ENCODE data around the gene COPG2. TPM values are rescaled to one million over a fixed set of nuclear protein-coding genes. Genes with fewer than 3 reads are reported as not detected.
A peak's percentile ranks its signal among the peaks of the same experiment; 100 is the strongest.

Gene COPG2
- polyA plus RNA-seq, 1 donor from 2014 or later, result 37.9 TPM

GRCh38 chr7:130559184-130559583, 109.4 kb downstream of the COPG2 start:
- no peaks in the 10 kb centered on the region for H3K79me2 ChIP-seq (replicated peaks; ENCODE audit: insufficient read depth, low read length)
- no peaks in the 10 kb centered on the region for H4K20me1 ChIP-seq (ENCODE audit: insufficient read depth)
- peak; percentile 18 for TF ChIP-seq POLR2AphosphoS5 (IDR thresholded peaks at IDR 0.05)
- TF ChIP-seq TAF1 (IDR thresholded peaks at IDR 0.05; ENCODE audit: low read depth), result no peak
- H3F3A ChIP-seq (ENCODE audit: insufficient read depth, low read length, poor library complexity, severe bottlenecking), result no peaks in the 10 kb centered on the region
- H3K4me3 ChIP-seq (ENCODE audit: low read length), result no peak overlapping the region
- H3K4me2 ChIP-seq (ENCODE audit: low read length), result no peak overlapping the region
- H3K9me2 ChIP-seq (ENCODE audit: insufficient read depth, low read length), result no peaks in the 10 kb centered on the region
- no peak overlapping the region for H3K9ac ChIP-seq (ENCODE audit: low read length)
- H2AFZ ChIP-seq (ENCODE audit: low read depth, low read length), result no peak overlapping the region
- H3K9me3 ChIP-seq (ENCODE audit: low read length), result no peaks in the 10 kb centered on the region
- no peak overlapping the region for H3K27ac ChIP-seq (ENCODE audit: low read length)
- no peaks in the 10 kb centered on the region for H3K27me3 ChIP-seq (ENCODE audit: insufficient read depth, low read depth, low read length)
- H3K36me3 ChIP-seq (ENCODE audit: insufficient read depth, low read length), result peaks cover 8% of the 10 kb centered on the region

GRCh38 chr7:130554481-130554880, 114.1 kb downstream of the COPG2 start:
- Histone ChIP-seq H3K27me3 (ENCODE audit: insufficient read depth, low read depth, low read length) (no peaks in the 10 kb centered on the region), H3K27ac (ENCODE audit: low read length) (no peak overlapping the region), H3K9me2 (ENCODE audit: insufficient read depth, low read length) (no peaks in the 10 kb centered on the region), H3F3A (ENCODE audit: insufficient read depth, low read length, poor library complexity, severe bottlenecking) (no peaks in the 10 kb centered on the region), H3K4me2 (ENCODE audit: low read length) (no peak overlapping the region), H2AFZ (ENCODE audit: low read depth, low read length) (no peak overlapping the region), H3K9ac (ENCODE audit: low read length) (no peak overlapping the region), H3K9me3 (ENCODE audit: low read length) (no peaks in the 10 kb centered on the region), H3K79me2 (replicated peaks; ENCODE audit: insufficient read depth, low read length) (no peaks in the 10 kb centered on the region), H4K20me1 (ENCODE audit: insufficient read depth) (no peaks in the 10 kb centered on the region), H3K36me3 (ENCODE audit: insufficient read depth, low read length) (peaks cover 8% of the 10 kb centered on the region), H3K4me3 (ENCODE audit: low read length) (no peak overlapping the region)
- TF ChIP-seq, protein P1, sequence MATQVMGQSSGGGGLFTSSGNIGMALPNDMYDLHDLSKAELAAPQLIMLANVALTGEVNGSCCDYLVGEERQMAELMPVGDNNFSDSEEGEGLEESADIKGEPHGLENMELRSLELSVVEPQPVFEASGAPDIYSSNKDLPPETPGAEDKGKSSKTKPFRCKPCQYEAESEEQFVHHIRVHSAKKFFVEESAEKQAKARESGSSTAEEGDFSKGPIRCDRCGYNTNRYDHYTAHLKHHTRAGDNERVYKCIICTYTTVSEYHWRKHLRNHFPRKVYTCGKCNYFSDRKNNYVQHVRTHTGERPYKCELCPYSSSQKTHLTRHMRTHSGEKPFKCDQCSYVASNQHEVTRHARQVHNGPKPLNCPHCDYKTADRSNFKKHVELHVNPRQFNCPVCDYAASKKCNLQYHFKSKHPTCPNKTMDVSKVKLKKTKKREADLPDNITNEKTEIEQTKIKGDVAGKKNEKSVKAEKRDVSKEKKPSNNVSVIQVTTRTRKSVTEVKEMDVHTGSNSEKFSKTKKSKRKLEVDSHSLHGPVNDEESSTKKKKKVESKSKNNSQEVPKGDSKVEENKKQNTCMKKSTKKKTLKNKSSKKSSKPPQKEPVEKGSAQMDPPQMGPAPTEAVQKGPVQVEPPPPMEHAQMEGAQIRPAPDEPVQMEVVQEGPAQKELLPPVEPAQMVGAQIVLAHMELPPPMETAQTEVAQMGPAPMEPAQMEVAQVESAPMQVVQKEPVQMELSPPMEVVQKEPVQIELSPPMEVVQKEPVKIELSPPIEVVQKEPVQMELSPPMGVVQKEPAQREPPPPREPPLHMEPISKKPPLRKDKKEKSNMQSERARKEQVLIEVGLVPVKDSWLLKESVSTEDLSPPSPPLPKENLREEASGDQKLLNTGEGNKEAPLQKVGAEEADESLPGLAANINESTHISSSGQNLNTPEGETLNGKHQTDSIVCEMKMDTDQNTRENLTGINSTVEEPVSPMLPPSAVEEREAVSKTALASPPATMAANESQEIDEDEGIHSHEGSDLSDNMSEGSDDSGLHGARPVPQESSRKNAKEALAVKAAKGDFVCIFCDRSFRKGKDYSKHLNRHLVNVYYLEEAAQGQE (IDR thresholded peaks at IDR 0.05; ENCODE audit: borderline replicate concordance), result no peak
- peak; percentile 4 for TF ChIP-seq POLR2AphosphoS5 (IDR thresholded peaks at IDR 0.05)

DNA sequence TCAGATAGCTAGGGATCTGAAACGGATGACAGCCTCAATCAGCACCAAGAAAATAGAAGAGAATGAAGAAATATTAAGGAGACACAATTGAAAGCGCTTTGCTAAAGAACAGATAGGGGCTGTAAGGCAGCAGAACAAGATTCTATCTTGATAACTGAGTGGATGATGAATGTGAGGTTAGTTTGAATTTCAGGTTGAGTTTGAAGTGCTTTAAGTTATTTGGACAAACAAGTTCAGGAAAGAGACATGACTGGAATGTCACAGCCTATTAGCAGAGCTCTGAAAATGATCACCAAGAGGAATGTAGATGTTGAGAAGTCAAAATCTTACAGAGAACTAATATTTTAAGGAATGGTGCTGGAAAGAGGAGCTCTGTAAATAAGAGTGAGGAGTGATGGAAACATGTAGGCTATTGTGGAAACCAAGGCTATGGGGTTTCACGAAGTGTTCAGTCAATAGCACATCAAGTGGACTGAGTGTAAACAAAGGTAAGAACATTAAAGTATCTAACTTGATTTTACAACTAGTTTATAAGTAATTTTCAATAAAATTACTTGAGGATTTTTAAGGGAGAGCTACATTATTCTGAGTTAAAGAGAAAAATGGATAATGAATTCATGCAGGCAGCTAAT, 115.0 kb downstream of the COPG2 start:
- Histone ChIP-seq H3K27ac (ENCODE audit: low read length) (no peak overlapping the region), H3K9me3 (ENCODE audit: low read length) (no peaks in the 10 kb centered on the region), H4K20me1 (ENCODE audit: insufficient read depth) (no peaks in the 10 kb centered on the region), H3K9ac (ENCODE audit: low read length) (no peak overlapping the region), H3K36me3 (ENCODE audit: insufficient read depth, low read length) (peaks cover 8% of the 10 kb centered on the region), H3K9me2 (ENCODE audit: insufficient read depth, low read length) (no peaks in the 10 kb centered on the region), H3K4me3 (ENCODE audit: low read length) (no peak overlapping the region), H3K4me2 (ENCODE audit: low read length) (no peak overlapping the region), H3K27me3 (ENCODE audit: insufficient read depth, low read depth, low read length) (no peaks in the 10 kb centered on the region), H3K79me2 (replicated peaks; ENCODE audit: insufficient read depth, low read length) (no peaks in the 10 kb centered on the region), H3F3A (ENCODE audit: insufficient read depth, low read length, poor library complexity, severe bottlenecking) (no peaks in the 10 kb centered on the region), H2AFZ (ENCODE audit: low read depth, low read length) (no peak overlapping the region)
- TF ChIP-seq, protein P1 (IDR thresholded peaks at IDR 0.05; ENCODE audit: borderline replicate concordance), result no peak
- no peak for TF ChIP-seq CTCF (IDR thresholded peaks at IDR 0.05; ENCODE audit: poor library complexity, severe bottlenecking)
- no peak for TF ChIP-seq SMC3 (conservative IDR thresholded peaks at IDR 0.05; ENCODE audit: poor library complexity)
- no peak for TF ChIP-seq RAD21 (conservative IDR thresholded peaks at IDR 0.05)
- no peak for TF ChIP-seq EP300 (conservative IDR thresholded peaks at IDR 0.05; ENCODE audit: poor library complexity, severe bottlenecking)
- no peak for TF ChIP-seq MXI1 (conservative IDR thresholded peaks at IDR 0.05; ENCODE audit: poor library complexity, severe bottlenecking)
- TF ChIP-seq TAF1 (IDR thresholded peaks at IDR 0.05; ENCODE audit: low read depth), result no peak
- no peak for TF ChIP-seq EZH2 (IDR thresholded peaks at IDR 0.05; ENCODE audit: borderline replicate concordance, insufficient read depth, low read length, poor library complexity, severe bottlenecking)
- no peak for TF ChIP-seq POLR2AphosphoS5 (IDR thresholded peaks at IDR 0.05)
